ENCODE measurements around the gene POLR1D.

The POLR1D gene

GRCh38 chr13:27666951-27667350 is 45.3 kb downstream of the POLR1D start:
- DNase-seq (ENCODE audit: insufficient read length, low spot score) (no peak), FAIRE-seq (no peak)
- TF ChIP-seq CTCF (IDR thresholded peaks at IDR 0.05; ENCODE audit: insufficient read depth, missing control alignments), result no peak

- no peak for DNase-seq (ENCODE audit: insufficient read length, low spot score)
- TF ChIP-seq CTCF (IDR thresholded peaks at IDR 0.05; ENCODE audit: insufficient read depth, missing control alignments), result no peak
- FAIRE-seq, result no peak
Measured at GRCh38 chr13:27667946-27668345, 46.3 kb downstream of the POLR1D start.

- no peak for DNase-seq (ENCODE audit: insufficient read length, low spot score)
- no peak for TF ChIP-seq CTCF (IDR thresholded peaks at IDR 0.05; ENCODE audit: insufficient read depth, missing control alignments)
- no peak for FAIRE-seq
Measured at GRCh38 chr13:27670861-27671260, 49.2 kb downstream of the POLR1D start.

GRCh38 chr13:27672025-27672424 is 50.3 kb downstream of the POLR1D start:
- no peak for TF ChIP-seq CTCF (IDR thresholded peaks at IDR 0.05; ENCODE audit: insufficient read depth, missing control alignments)
- FAIRE-seq (no peak), DNase-seq (ENCODE audit: insufficient read length, low spot score) (no peak)
